ENCODE data around the gene ALS2CL.
A peak's percentile ranks its signal among the peaks of the same experiment; 100 is the strongest.
"Not testable (repeated sequence)": the region's sequence is repeated elsewhere in the genome, so short reads cannot be mapped to it uniquely, and the experiment has no call there.

The ALS2CL gene

DNA sequence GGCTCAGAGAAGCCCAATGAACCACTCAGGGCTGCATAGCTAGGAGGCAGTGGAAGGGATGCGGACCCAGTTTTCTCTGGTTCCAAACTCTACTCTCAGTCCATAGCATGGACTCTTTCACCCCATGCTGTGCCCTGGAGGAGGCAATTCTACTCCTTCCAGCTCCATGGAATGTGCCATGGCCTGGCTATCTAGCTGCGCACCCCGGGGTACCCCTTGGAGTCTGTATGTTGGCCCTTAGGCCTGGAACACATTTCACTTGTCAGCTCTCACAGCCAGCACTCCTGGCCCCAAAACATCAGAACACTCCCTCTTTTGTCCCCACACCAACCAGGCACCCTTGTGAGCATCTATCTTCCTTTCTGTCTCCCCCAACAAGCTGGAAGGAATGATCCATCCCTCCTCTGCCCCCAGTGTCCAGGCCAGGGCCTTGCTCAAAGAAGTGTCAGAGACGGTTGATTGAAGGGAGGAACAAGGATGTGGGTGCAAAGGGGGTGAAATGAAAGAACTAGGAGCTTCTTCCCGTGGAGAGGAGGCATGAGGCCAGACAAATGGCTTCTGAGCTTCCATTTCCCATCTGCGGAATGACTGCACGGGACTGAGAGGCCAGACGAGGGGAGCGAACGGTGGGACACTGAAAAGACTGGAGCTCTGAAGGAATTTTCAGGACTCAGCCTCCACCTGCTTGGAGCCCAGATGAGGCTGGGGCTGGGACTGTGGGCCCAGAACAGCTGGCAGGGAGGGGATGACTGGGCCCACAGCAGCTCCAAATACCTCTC, 21.4 kb upstream of the ALS2CL start:
- no peak for DNase-seq

DNA sequence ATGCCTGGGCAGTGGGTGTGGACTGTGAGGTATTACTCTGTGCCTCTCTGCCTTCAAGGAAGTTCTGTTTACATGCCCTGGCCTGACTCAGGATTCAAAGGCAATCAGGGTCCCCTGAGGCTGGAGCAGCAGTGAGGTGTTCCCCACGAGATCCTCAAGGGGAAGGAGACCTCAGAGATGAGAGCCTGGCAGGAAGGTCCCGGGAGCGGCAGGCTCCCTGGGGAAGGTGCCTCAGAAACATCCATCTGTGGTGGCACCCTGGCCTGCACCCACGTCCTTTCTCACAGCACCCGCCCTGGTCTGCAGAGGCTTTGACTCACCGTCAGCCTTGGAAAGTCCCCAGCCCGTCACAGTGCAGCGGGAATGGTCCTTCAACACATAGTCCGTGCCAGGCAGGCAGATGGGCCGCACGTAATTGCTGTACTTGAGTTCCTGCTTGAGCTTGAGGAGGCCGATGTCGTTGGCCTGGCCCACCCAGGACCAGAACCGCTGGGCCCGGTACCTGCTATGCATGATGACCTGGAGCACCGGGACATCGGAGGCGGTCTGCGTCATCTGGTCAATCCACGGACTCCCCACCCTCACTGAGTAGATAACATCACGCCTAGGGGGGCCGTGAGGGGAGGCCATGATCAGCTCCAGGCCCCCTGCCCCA, 20.5 kb upstream of the ALS2CL start:
- no peak for DNase-seq

DNA sequence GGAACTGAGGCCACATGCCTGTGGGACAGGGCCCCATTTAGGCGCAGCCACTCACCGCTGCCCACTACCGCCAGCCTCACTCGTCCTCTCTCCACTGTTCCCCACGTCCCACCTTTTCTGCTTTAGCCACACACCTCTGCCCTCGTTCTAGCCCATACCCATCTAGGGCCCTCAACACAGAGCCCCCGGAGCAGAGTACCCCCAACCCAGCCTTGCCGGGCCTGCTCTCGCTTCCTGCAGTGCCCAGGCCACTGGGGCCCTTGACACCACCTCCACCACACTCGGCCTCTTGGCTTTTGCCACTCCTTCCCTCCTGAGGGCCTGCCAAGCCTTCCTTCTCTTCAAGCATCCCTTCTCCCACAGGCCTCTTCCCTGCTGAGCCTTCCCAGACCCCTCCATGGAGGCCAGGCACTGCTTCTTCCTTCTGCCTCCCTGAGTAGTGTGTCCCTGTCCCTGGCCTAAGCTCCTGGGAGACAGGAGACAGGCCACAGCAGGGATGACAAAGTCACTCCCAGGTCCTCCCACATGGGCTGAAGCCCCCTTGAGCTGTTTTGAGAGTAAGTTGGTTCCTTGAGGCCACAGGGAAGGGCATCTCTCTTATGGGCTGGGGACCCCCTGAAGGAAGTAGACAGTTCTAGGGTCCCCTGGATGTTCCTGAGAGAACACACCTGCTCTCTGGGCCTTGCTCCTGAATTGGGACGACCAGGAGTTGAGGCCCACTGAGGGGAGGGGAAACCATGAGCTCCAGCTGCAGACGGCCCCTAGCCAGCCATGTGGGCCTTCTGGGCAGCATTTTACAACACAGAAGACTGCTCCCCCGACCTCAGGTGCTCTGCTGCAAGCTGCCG, 19.8 kb upstream of the ALS2CL start:
- no peak for DNase-seq

DNA sequence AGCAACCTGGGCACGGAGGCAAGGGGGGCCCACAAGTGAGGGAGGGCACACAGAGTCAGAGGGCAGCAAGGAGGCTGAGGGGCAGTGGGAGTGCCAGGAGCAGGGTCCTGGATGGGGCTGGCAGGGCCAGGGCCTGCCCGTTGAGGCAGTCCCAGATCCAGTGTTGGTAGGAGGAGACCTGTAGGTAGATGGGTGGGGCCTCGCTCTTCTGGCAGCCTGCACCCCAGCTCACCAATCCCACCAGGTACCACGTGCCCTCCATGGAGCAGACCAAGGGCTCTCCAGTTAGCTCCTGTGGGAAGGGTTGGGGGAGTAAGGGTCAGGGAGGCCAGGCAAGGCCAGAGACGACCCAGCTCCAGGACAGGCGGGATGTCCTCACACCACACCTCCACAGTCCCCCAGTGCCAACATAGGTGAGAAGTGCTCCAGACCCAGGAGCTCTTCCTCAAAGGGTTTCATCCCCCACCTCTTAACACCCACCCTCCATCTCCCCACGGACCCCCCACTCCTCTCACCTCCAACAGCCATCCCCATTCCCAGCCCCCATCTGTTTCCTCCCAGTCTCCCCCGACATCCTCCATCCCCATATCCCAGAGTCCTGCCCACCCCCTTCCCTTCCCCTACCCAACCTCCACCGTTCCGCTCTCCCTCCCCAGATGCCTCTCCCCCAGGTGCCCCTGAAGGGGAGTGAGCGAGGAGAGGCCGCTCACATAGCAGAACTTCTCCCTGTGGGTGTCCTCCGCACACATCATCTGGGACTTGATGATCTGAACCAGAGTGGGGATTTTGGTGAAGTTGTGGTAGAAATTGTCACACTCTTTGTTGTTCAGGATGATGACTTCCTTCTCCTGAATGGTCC, 18.9 kb upstream of the ALS2CL start:
- DNase-seq, result no peak

DNA sequence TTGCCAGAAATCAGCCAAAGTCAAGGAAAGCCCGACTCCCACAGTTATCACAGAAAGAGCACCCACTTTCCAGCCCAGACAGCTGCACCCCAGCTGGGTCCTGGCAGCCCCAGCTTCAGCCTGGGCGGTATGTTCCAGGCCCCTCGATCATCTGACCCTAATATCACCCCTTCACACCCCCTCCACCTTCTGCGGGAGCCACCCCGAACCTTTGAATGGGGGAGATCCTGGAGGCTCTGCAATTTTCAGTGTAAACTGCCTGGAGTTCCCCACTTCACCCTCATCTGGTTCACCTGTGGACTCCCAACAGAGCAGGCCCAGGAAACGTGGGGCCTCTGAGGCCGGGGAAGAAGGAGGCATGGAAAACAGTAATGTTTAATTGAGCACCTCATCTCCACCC, 18.3 kb upstream of the ALS2CL start:
- DNase-seq, result no peak

DNA sequence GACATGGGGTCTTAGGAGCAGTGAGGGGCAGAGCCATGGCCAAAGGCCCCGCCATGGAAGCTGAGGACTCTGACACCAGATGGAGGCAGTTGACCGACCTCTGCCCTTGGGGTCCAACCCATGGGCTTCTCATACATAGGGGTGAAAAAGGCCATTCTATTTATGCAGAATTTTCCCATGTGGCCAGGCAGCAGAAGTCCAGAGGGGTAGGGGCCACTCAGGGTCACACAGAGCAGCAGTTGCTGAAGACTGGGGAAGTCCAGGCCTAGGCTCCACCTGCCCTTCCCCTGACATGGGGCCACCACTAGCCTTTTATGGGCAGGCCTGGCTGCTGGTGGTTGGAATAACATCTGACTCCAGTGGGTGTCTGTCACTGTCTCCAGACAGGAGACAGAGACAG, 17.8 kb upstream of the ALS2CL start:
- no peak for DNase-seq

DNA sequence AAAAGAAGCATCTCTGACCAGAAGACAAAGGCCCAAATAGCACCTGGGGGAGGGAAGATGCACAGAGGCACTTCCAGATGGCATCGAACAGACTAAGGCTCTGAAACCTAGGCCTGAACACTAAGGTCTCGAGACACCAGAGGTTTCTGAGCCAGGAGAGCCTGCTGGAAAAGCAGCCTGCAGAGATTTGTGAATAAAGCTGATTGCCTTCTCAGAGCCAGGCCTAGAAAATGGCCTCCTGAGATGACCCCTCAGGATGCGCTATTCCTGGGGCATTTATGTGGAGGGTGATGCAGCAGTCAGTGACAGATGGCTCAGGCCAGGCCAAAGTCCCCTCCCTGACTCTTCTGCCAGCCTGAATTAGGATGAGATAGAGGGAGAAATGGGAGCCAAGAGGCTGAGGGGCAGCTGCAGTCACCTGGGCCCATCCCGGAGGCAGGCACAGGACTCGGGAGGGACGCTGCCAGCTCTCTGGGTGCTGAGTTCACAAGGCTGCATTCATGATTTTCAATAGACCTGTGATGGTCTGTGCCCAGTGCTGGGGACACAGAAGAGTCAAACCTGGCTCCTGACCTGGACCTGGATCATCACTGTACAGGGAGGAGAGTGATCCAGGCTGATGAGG, 17.3 kb upstream of the ALS2CL start:
- no peak for DNase-seq

DNA sequence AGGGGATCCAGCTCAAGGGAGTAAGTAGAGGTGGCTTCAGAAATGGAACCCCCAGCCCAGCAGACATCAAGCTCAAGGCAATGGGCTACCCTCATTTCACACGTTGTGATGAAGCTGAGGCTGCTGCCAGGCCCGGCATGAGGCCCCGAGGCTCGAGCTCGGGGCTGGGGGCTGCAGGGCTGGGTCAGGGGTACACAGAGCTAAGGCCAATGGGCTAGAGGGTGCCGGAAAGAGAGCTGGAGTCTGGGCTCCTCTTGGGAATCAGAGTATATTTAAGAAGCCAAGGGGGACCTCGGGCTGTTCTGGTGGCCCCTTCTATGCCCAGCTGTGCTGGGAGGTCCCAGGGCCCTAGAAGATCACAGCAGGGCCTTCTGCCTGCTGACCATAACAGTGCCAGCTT, 16.8 kb upstream of the ALS2CL start:
- DNase-seq, result no peak

DNA sequence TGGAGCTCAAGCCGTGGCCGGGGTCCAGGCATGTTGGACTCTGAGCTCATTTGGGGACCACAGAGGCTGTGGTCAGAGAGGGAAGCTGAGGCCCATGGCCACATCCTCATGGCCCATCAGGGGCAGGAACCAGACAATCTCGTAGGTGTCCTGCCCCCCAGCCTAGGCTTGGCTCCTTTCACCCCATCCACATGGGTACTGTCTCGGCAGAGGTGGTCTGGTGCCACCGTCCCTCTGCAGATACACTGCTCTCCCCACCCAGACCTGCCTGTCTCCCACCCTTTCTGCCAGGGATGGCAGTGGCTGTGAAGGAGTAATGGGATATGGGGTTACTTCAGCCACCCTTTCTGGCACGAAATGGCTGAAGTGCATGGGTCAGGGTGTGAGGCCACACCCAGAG, 16.2 kb upstream of the ALS2CL start:
- DNase-seq, result no peak

DNA sequence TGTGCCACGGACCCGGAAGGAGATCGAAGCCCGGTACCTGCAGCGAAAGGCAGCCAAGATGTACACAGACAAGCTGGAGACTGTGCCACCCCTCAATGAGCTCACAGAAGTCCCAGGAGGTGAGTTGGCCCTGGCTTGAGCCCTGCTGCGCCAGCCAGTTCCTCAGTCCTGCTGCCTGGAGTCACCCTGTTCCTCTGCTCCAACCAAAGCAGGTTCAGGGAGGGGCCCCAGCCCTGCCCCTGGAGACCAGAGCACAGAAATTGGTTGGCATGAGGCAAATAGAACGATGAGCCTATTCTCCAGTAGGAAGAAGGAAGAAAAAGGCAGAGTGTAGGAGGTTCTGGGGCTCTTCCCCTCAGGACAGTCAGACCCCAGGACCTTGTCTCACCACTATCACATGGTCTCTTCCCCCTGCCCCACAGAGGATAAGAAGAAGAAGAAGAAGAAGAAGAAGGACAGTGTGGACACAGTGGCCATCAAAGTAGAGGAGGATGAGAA, 15.7 kb upstream of the ALS2CL start:
- DNase-seq, result no peak

DNA sequence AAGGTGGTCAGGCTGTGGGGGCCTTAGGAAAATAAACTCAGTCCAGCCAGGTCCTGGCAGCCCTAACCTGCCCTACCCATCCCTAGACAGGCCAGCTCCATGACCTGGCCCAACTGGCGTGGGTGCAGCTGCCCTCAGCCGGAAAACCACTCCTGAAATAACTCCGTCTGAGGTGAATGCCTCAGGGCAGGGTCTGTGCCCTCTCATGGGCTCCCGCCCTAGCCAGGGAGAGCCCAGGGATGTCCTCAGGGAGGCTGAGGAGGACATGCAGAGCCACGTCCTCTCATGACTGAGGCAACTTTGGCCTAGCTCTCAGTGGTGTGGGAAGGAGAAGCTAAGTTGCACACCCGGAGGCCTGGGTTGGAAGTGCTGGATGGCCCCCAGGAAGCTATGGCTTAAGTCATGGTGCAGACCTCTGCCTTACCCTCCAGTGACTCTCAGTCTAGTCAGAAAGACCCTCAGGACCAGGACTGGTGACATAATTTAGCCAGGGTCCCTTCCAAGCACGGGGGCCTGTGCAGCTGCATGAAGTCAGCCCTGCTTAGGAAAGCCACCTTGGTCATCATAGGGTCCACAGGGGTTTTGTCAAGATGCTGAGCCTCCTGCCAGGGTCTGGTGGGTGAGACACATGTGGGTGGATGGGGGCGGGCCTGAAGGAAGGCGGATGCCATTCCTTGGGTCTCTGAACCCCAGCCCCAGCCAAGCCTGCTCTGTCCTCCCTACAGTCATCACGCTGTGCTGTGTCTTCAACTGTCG, 15.1 kb upstream of the ALS2CL start:
- DNase-seq, result no peak

DNA sequence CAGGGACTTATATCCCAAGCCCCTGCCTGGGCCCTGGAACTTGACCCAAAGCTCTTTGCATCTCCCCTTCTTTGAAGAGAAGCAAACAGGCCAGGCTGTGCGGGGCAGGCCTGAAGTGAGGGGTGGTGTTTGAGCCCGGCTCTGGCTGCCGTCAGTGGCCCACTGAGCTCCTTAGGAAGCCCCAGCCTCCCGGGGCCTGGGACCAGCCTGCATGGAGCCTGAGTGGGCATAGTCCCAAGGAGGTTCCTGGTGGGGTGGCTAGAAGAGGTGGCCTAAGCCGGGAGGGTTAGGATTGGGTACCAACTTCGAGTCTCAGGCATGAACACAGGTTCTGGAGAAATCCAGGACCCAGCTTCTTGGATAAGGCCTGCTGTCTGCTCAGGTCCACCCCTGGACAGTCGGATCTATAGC, 14.1 kb upstream of the ALS2CL start:
- DNase-seq, result no peak

DNA sequence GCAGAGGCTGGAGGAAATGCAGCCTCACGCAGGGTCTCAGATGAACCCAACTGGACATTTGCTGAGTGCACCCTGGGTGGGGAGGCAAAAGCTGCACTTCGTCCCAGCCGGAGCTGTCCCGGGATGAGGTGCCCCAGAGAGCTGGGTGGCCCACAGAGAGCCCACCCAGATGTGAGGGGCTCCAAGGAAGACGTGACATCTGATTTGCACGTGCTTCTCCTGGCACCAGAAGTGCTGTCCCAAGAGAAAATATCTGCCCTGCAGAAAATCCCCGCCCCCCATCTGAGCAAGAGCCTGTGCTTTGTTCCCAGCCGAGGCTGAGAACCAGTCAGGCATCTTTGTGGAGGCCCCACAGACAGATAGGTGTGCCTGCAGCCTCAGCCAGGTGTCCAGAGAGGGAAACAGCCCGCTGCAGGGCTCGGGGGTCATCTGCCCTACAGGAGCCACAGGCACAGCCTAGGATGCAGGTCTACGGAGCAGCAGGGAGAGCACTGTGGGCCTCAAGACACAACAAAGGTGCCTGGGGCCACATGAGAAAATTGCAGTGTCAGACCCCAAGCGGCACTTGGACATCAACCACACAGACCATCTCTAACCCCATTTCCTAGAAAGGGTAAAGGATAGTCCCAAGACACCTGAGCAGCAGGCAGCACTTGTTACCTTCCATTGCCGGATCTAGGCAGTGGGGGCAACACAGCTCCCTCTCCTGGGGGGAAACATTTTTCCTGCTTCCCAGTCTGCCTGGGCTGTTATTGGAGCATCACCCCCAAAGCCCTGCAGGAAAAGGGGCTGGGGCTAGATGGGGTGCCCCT, 13.5 kb upstream of the ALS2CL start:
- no peak for DNase-seq

DNA sequence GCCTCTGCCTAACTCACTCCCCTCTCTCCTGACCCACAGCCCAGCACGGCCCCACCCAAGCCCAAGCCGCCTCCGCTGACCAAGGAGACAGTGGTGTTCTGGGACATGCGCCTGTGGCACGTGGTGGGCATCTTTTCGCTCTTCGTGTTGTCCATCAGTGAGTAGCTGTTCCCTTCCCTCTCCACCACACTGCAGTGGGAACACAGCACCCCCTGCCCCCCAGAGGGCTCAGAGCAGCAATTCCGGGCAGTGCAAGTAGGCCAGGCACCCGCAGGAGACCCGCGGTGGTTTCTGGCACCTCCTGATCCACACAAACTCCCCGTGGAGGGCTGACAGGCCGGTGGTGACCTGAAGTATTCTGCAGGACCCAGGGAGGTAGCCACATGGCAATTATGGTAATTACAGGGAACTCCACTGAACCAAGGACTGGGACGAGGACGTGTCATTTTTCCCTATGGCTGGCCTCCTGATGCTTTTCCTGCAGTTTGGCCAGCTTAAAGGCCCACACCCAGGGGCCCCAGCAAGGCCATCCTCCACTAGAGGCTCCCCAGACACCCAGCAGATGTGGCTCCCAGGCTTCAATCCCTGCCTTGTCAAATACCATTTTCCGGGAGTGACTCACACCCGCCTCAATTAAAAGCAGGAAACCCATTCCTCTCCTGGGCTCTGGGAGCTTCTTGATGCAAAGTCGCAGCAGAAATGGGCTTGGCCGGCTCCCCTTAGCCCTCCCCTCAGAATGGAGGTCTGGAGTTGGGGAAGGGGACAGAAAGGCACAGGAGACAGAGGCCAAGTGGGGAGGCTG, 12.5 kb upstream of the ALS2CL start:
- peak; percentile 5 for DNase-seq

DNA sequence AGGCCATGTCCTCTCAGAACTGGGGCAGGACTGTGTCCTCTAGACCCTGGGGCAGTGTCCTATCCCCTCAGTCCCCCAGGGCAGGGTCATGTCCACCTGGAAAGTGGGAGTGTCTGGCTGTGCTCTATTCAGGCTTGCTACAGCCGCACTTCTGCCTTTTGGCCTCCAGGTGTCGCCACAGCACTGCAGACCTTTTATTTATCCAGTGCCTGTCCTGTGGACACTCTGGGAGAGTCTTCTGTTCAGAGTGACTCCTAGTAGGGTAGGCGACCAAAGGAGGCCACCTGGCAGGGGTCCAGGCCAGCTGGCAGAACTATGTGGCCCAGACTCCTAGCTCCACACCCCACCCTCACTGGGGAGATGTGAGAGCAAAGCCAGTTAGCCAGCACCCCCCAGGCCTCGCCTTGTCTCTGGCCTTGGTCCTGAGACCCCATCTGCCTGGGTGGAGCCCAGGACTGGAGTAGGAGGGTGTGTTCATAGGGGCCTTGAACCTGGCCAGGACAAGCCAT, 11.6 kb upstream of the ALS2CL start:
- peak; percentile 40 for DNase-seq

DNA sequence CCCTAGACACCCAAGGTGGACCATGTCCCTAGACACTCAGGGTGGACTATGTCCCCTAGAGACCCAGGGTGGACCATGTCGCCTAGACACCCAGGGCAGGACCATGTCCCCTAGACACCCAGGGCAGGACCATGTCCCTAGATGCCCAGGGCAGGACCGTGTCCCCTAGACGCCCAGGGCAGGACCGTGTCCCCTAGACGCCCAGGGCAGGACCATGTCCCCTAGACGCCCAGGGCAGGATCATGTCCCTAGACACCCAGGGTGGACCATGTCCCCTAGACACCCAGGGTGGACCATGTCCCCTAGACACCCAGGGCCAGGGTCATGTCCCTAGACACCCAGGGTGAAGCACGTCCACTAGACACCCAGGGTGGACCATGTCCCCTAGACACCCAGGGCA, 10.9 kb upstream of the ALS2CL start:
- DNase-seq, result not testable (repeated sequence)

DNA sequence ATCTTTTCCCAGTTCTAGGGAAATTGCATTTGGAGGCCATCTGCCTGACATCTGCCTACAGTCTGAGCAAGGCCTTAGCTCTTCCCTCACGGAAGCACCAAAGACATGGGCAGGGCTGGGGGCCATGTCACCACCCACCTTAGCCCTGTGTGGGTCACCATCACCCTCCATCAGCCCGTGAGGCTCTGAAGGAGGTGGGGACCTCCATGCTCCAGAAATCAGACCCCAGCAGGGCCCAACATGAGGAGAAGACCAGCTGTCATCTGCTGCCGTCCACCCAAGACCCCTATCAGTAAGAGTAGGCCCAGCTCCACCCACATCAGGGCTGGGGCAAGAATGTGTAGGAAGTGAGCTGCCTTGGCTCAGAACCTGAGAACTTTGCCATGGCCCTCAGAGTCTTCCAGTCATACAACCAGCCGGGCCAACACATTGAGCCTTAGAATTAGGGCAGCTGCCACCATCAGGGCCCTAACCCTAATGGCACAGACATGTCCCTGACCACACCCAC, 9.6 kb upstream of the ALS2CL start:
- no peak for DNase-seq

DNA sequence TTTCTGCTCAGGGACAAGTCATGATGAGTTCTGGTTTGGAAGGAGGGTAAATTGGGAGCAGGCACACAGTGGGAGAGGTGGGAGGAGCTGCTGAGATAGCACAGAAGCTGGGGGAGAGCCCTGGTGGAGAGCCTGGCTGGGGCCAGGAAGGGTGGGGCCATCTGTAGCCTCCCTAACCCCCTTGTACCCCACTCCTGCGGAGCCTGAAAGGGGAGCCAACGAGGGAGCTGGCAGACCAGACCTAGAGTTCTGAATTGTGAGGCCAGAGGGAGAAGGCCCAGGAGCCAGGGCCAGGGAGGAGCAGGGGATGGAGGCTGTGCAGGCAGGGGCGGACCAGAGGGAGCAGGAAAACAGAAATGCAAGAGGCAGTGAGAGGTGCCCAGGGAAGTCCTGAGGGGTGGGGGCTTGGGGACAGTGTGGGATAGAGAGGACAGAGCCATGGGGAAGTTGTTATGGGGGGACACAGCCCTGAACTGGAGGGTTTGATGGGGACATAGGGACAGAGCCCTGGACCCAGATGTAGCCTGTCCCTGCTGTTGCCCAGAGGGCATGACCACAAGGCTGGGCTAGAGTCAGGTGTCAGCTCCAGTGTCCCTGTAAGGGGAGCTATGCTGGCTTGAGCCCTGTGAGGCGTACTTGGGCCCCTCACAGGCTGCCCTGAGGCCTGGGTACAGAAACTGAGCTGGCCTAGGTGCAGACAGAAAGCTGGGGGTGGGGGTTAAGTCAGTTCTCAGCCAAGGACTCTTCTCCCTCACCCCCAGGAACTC, 8.9 kb upstream of the ALS2CL start:
- DNase-seq, result no peak
